ENCODE data around the gene SMARCC2.
A peak's percentile ranks its signal among the peaks of the same experiment; 100 is the strongest.
"Not testable (repeated sequence)": the region's sequence is repeated elsewhere in the genome, so short reads cannot be mapped to it uniquely, and the experiment has no call there.

The SMARCC2 gene

GRCh38 chr12:56165369-56165768 is 23.9 kb downstream of the SMARCC2 start:
- no peak for DNase-seq (ENCODE audit: low read depth in 1 of 2, low spot score in 1 of 2)

DNA sequence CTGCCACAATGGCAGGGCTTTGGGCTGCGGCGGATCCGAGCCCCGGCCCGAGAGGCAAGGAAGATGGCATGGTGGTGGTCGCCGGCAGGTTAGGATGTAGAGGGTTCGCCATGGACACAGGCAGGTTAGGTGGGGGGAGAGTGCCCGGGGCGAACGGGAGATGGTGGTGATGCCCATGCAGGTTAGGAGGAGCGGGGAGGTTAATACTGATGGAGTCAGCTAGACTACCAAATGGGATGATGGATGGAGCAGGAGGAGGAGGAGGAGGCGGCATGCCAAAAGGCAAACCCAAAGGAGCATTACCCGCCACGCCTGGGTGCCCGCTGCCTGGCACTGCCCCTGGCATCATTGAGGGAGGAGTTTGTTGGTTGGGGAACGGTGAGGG is 24.9 kb downstream of the SMARCC2 start:
- no peak for DNase-seq (ENCODE audit: low read depth in 1 of 2, low spot score in 1 of 2)

DNA sequence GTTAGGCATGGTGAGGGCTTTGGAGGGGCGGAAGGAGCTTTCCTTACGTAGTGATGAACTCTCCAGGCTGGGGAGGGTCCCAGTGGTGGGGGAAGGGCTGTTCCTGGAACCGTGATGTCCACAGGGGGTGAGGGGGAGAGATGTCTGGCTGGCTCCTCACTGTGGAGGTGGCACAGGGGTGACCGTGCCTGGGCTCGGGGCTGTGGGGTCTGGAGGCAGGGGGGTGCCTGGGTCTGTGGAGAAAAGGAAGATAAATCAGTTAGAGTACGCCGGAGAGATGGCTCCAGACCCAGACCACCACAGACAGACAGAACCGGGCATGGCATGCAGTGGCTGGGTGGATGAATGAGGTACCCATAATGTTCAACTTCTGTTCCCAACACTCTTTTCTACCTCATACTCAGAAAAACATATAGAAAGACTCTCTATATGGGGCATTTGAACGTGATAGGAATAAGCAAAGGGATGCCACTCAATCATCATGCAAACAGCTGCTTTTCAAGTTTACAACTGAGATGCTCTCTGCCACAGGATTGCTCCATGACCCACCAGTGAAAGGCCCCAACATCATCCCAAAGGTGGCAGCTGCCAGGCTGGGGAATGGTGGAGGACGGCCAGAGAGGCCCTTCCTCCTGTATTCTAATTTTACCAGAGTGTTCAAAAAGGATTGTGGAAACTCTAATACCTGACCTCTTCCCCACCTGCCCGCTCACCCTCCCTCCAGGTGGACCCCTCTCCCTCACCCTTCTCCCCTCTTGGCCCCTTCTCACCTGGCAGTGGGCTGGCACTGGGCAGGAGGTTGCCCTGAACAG is 25.5 kb downstream of the SMARCC2 start:
- no peak for DNase-seq (ENCODE audit: low read depth in 1 of 2, low spot score in 1 of 2)

- DNase-seq (ENCODE audit: low read depth in 1 of 2, low spot score in 1 of 2), result no peak
These were observed 26.6 kb downstream of the SMARCC2 start for GRCh38 chr12:56162468-56163290.

GRCh38 chr12:56161690-56162351 is 27.5 kb downstream of the SMARCC2 start:
- DNase-seq (ENCODE audit: low read depth in 1 of 2, low spot score in 1 of 2), result no peak

GRCh38 chr12:56160894-56161689 is 28.2 kb downstream of the SMARCC2 start:
- no peak for DNase-seq (ENCODE audit: low read depth in 1 of 2, low spot score in 1 of 2)

- DNase-seq (ENCODE audit: low read depth in 1 of 2, low spot score in 1 of 2), result peak; percentile 23 to 33
These were observed 29.0 kb downstream of the SMARCC2 start for GRCh38 chr12:56160193-56160763.

DNA sequence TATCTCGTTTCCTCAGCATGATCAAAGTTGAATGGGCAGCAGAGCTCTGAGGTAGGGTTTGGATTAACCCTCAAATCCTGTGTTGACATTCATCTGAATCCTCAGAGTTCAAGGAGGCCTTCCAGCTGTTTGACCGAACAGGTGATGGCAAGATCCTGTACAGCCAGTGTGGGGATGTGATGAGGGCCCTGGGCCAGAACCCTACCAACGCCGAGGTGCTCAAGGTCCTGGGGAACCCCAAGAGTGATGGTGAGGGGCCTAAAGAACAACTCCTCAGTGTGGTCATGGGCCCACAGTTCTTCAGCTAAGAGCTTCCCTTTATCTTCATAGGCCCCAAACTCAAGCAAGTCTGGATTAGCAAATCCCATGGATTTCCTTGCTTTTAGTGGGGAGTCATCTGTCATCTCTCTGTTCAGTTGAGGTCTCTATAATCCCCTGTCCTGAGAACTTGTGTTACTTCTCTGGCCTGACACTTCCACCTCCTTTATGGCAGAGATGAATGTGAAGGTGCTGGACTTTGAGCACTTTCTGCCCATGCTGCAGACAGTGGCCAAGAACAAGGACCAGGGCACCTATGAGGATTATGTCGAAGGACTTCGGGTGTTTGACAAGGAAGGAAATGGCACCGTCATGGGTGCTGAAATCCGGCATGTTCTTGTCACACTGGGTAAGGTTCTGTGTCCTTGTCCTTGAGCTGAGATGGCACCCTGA is 29.6 kb downstream of the SMARCC2 start:
- DNase-seq (ENCODE audit: low read depth in 1 of 2, low spot score in 1 of 2), result no peak

- DNase-seq (ENCODE audit: low read depth in 1 of 2, low spot score in 1 of 2), result no peak
These were observed 30.3 kb downstream of the SMARCC2 start for GRCh38 chr12:56158926-56159461.

GRCh38 chr12:56158029-56158925 is 31.0 kb downstream of the SMARCC2 start, which contains the start of gene MYL6:
Gene MYL6 (plus strand): TSS chr12:56158359. CDS start chr12:56158402, 43 bp downstream.
- DNase-seq (ENCODE audit: low read depth in 1 of 2, low spot score in 1 of 2), result peak; percentile 68 to 83

DNA sequence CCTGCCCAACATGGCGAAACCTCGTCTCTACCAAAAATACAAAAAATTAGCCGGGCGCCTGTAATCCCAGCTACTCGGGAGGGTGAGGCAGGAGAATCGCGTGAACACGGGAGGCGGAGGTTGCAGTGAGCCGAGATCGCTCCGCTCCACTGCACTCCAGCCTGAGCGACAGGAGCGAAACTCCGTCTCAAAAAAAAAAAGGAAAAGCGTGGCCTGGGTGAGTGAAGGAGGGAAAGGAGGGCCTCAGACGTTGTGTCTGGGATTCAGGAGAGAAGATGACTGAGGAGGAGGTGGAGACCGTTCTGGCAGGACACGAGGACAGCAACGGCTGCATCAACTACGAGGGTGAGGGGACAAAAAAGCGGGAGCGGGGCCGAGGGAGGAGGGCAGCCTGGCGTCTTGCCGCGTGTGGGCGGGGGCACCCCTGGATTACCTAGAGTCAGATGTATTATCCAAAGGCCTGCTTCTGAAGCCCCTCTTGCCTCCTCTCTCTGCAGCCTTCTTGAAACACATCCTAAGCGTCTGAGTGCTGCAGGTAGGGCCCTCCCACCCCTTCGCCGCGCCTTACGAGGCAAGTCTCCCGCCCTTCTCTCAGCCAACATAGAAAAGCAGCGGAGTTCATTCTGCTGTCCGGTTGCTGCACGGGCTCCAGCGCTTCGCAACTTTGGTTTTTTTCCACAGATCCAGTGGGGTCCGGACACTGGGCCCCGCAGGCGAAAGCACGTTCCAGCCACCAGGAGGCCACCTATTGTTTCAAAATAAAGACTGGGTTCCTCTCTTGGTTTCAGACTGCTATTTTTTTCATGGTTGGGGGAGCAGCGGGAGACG is 31.9 kb downstream of the SMARCC2 start:
- DNase-seq (ENCODE audit: low read depth in 1 of 2, low spot score in 1 of 2), result peak; percentile 23 to 32

DNA sequence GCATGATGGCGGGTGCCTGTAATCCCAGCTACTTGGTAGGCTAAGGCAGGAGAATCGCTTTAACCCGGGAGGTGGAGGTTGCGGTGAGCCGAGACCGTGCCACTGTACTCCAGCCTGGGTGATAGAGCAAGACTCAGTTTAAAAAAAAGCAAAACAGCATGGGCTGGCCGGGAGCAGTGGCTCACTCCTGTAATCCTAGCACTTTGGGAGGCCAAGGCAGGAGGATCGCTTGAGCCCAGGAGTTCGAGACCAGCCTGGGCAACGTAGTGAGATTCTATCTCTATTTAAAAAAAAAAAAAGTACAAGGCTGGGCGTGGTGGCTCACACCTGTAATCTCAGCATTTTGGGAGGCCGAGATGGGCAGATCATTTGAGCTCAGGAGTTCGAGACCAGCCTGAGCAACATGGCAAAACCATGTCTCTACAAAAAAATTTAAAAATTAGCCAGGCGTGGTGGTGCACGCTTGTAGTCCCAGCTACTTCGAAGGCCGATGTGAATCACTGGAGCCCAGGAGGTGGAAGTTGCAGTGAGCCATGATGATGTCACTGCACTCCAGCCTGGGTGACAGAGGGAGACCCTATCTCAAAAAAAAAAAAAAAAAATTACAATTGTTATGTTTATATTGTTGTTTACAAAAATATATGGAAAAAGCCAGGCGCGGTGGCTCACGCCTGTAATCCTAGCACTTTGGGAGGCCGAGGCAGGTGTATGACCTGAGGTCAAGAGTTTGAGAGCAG is 32.7 kb downstream of the SMARCC2 start:
- not testable (repeated sequence) for DNase-seq (ENCODE audit: low read depth in 1 of 2, low spot score in 1 of 2)

DNA sequence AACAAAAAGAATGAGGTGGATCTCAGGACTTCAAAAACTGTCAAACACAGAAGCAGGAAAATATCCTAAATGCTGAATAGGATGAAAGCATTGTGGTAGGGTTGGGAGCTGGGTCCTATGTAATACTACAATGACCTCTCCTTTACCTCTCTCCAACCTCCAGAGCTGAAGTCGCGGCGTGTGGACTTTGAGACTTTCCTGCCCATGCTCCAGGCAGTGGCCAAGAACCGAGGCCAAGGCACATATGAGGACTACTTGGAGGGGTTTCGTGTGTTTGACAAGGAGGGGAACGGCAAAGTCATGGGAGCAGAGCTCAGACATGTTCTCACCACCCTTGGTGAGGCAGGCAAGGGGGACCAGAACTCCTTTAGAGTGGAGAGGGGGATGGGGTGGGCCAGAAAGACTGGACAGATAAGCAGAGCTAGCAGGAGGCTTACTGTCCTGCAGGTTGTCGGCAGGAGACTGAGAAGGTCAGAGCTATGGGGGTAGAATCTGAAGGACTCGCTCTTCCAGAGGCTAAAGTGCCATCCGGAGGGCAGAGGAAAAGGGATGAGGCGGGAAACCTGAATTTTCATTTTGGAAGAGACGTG is 33.9 kb downstream of the SMARCC2 start:
- DNase-seq (ENCODE audit: low read depth in 1 of 2, low spot score in 1 of 2), result no peak

GRCh38 chr12:56154818-56155217 is 34.5 kb downstream of the SMARCC2 start:
- DNase-seq (ENCODE audit: low read depth in 1 of 2, low spot score in 1 of 2), result no peak

- DNase-seq (ENCODE audit: low read depth in 1 of 2, low spot score in 1 of 2), result no peak
These were observed 35.0 kb downstream of the SMARCC2 start for GRCh38 chr12:56154246-56154771.

DNA sequence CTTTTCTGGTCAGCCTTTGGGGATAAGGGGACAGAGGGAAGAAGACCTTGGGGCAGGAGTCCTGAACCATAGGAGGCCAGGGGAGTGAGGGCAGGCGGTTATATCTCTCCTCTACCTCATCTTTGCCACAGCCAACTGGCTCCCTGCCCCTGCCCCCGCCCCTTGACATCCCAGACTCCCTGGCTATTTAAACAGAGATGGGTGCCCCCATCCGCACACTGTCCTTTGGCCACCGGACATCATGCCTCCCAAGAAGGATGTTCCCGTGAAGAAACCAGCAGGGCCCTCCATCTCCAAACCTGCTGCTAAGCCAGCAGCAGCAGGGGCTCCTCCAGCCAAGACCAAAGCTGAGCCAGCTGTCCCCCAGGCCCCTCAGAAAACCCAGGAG is 35.6 kb downstream of the SMARCC2 start:
- DNase-seq (ENCODE audit: low read depth in 1 of 2, low spot score in 1 of 2), result no peak

Data from activated T-helper 1 cell treated with anti-CD3 and anti-CD28 coated beads, Interleukin-2, amount 50 U/mL, for 16 hours (primary cell).